Stimulated activated CD8-positive, alpha-beta memory T cell treated with anti-CD3 and anti-CD28 coated beads, Interleukin-7, amount 100 ng/mL, for 48 hours (primary cell): ENCODE data around the gene WDR86.

Experiments
- DNase-seq, 2 donors: peaks; one replicate each; pipeline ENCODE4 v3.0.0-alpha.2; 2020; ENCODE audit warnings: low read depth in 1 of 2; ENCODE audit errors: extremely low read depth in 1 of 2

The WDR86 gene

GRCh38 chr7:151428378-151429236 is 18.8 kb upstream of the WDR86 start:
- DNase-seq: no peak

- no peak for DNase-seq
Observed at GRCh38 chr7:151427705-151428377, 18.0 kb upstream of the WDR86 start.

GRCh38 chr7:151426904-151427704 is 17.3 kb upstream of the WDR86 start:
- no peak for DNase-seq

GRCh38 chr7:151426441-151426903 is 16.6 kb upstream of the WDR86 start:
- DNase-seq: no peak

GRCh38 chr7:151425670-151426440 is 16.0 kb upstream of the WDR86 start:
- DNase-seq: no peak

GRCh38 chr7:151424799-151425198 is 15.0 kb upstream of the WDR86 start:
- no peak for DNase-seq

- DNase-seq: no peak
Observed at GRCh38 chr7:151423936-151424335, 14.1 kb upstream of the WDR86 start.

- no peak for DNase-seq
Observed at GRCh38 chr7:151423226-151423625, 13.4 kb upstream of the WDR86 start.

GRCh38 chr7:151422212-151422611 is 12.4 kb upstream of the WDR86 start:
- DNase-seq: no peak

- no peak for DNase-seq
Observed at GRCh38 chr7:151420144-151420543, 10.3 kb upstream of the WDR86 start.

- DNase-seq: no peak
Observed at GRCh38 chr7:151416941-151417315, 7.1 kb upstream of the WDR86 start.

GRCh38 chr7:151416112-151416940 is 6.5 kb upstream of the WDR86 start:
- DNase-seq: no peak

- no peak for DNase-seq
Observed at GRCh38 chr7:151415375-151416105, 5.7 kb upstream of the WDR86 start.

- no peak for DNase-seq
Observed at GRCh38 chr7:151413241-151413640, 3.4 kb upstream of the WDR86 start.

GRCh38 chr7:151412318-151412717 is 2.5 kb upstream of the WDR86 start:
- no peak for DNase-seq

- DNase-seq: no peak
Observed at GRCh38 chr7:151411551-151411950, 1.7 kb upstream of the WDR86 start.

GRCh38 chr7:151410405-151411390 is 860 bp upstream of the WDR86 start:
- DNase-seq: no peak
